Caco-2 (cell line): Measurements from ENCODE around the gene GLDC. TPM values are rescaled to one million over a fixed set of nuclear protein-coding genes. Genes with fewer than 3 reads are reported as not detected.

Experiments used
- BruUV-seq: library from RNA; stranded (reverse); fragments of 400-500 nt; replicated peaks from 2 replicates; lab custom pipeline; 2021; lab: Mats Ljungman, UMichigan
- CTCF ChIA-PET: fragments of 300-600 bp; sonication (Branson Sonifier 250); formaldehyde crosslinking; loops from one replicate; lab custom pipeline; 2022; ENCODE audit warnings: antibody characterized with exemption; lab: Charles Lee
- POLR2A ChIA-PET: fragments of 300-600 bp; sonication (Branson Sonifier 250); formaldehyde crosslinking; loops from one replicate; lab custom pipeline; 2022; ENCODE audit warnings: antibody characterized with exemption; lab: Charles Lee
- DNase-seq, 2 experiments: peaks; one replicate each; pipeline versions ENCODE4 v3.0.0 to v3.0.0-alpha.2; 2020 to 2022
- H3K27me3 ChIP-seq: replicated peaks from 2 replicates; pipeline ENCODE4 v1.6.0; 2011; ENCODE audit warnings: low read length; ENCODE audit not compliant: control insufficient read depth, insufficient read depth
- H3K36me3 ChIP-seq: 2 replicates; pipeline ENCODE4 v1.5.1; 2011; ENCODE audit warnings: low read length; ENCODE audit not compliant: control insufficient read depth, insufficient read depth
- H3K4me1 ChIP-seq: fragments of 250-450 bp; sonication (Bioruptor Pico); 2 replicates; pipeline ENCODE4 v1.5.1; 2020; ENCODE audit warnings: mild to moderate bottlenecking
- H3K4me3 ChIP-seq: 2 replicates; pipeline ENCODE4 v1.5.1; 2011; ENCODE audit warnings: low read depth, mild to moderate bottlenecking, control low read depth, low read length
- H3K9me3 ChIP-seq: fragments of 250-450 bp; sonication (Bioruptor Pico); 2 replicates; pipeline ENCODE4 v1.5.1; 2020; ENCODE audit warnings: mild to moderate bottlenecking, moderate library complexity
- H3K27ac Mint-ChIP-seq: one replicate; pipeline ENCODE4 v1.8.0; 2022; ENCODE audit warnings: mixed read lengths; ENCODE audit not compliant: unreplicated experiment
- H3K27me3 Mint-ChIP-seq: one replicate; pipeline ENCODE4 v1.8.0; 2022; ENCODE audit warnings: mixed read lengths; ENCODE audit not compliant: insufficient read depth, unreplicated experiment
- H3K36me3 Mint-ChIP-seq: one replicate; pipeline ENCODE4 v1.8.0; 2022; ENCODE audit warnings: mild to moderate bottlenecking, mixed read lengths; ENCODE audit not compliant: insufficient read depth, unreplicated experiment
- H3K4me1 Mint-ChIP-seq: one replicate; pipeline ENCODE4 v1.8.0; 2022; ENCODE audit warnings: low read depth, mixed read lengths; ENCODE audit not compliant: unreplicated experiment
- H3K4me3 Mint-ChIP-seq: one replicate; pipeline ENCODE4 v1.8.0; 2022; ENCODE audit warnings: mild to moderate bottlenecking, moderate library complexity, mixed read lengths; ENCODE audit not compliant: unreplicated experiment
- H3K9me3 Mint-ChIP-seq: one replicate; pipeline ENCODE4 v1.8.0; 2022; ENCODE audit warnings: mixed read lengths; ENCODE audit not compliant: unreplicated experiment
- intact Hi-C: fragments of 100-400 bp; cut with micrococcal nuclease; formaldehyde crosslinking; loops from one replicate; pipeline ENCODE4 v1.10.0; 2022; ENCODE audit not compliant: unreplicated experiment
- total RNA-seq: library from RNA; stranded (reverse); gene quantifications from 2 replicates; pipeline ENCODE4 v1.2.3, GENCODE V29; 2022
- TF ChIP-seq, protein P1 (sequence below), 2 experiments: fragments of 200-600 bp in 1 of 2; IDR thresholded peaks; 1 replicate in 1 of 2; 2 replicates in 1 of 2; pipeline versions ENCODE4 v1.5.1 to v1.8.0; 2011 to 2022; ENCODE audit warnings: antibody characterized with exemption in 1 of 2, control low read depth in 1 of 2, inconsistent platforms in 1 of 2, low read depth in 1 of 2, low read length in 1 of 2, mild to moderate bottlenecking in 1 of 2, moderate library complexity in 1 of 2; ENCODE audit not compliant: insufficient read depth in 1 of 2, severe bottlenecking in 1 of 2, unreplicated experiment in 1 of 2

The GLDC gene
- total RNA-seq, 1 experiment from 2014 or later: 320 TPM

DNA sequence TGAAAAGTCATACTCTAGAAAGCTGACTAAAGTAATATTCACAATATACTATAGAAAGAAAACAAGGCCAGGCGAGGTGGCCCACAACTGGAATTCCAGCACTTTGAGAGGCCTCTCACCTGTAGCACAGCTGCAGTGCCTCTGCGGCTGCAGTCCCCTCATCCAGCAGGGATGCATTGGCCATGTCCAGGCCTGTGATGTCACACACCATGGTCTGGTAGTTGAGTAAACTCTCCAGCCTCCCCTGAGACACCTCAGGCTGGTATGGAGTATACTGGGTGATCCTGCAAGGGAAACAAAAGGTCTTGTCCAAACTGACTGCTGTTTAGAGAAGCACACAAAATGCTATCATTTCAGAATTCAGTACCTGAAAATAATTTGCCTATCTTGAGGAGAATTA is 35.5 kb downstream of the GLDC start:
- CTCF ChIA-PET: no interaction called here

DNA sequence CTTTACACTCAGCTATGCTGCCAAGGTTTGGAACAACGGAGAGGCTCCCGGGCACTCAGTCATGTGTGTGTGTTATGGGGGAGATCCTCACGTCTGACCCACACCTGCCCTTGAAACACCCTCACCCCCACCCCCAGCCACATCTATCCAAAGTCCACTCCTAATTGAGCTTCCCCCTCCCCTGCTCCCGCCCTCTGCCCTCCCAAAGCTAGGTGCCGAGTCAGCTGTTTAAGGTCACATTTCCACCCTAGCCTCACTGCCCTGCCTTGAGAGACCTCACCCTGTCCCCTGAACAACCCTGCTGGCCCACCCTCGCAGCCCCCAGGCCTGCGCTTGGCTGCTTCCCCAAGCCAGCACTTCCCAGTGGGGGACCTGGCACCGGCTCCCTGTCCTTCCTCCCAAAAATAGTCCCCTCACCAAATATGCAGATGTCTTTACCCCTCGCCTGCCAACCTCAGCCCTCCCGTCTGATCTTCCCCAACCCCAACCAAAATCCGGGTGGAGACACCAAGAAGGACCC is 36.0 kb downstream of the GLDC start:
- Mint-ChIP-seq H3K4me1 (peaks cover 13% of the 10 kb centered on the region), H3K27ac (peak overlapping the region; percentile 48), H3K27me3 (no peaks in the 10 kb centered on the region), H3K4me3 (peak overlapping the region; percentile 31), H3K9me3 (no peaks in the 10 kb centered on the region), H3K36me3 (peaks cover 85% of the 10 kb centered on the region)
- ChIA-PET CTCF (interaction anchor here (0.6 kb wide), 1 partner anchor 42 kb away, joined by 3 read pairs; no protein-coding TSS in a partner anchor), POLR2A (no interaction called here)
- DNase-seq: no peak
- BruUV-seq: no TSS peak
- H3K36me3 ChIP-seq: no peaks in the 10 kb centered on the region; the same call in 1 of the 2 replicates
- H3K27me3 ChIP-seq: no peaks in the 10 kb centered on the region
- no peaks in the 10 kb centered on the region for H3K9me3 ChIP-seq
- TF ChIP-seq, protein P1, sequence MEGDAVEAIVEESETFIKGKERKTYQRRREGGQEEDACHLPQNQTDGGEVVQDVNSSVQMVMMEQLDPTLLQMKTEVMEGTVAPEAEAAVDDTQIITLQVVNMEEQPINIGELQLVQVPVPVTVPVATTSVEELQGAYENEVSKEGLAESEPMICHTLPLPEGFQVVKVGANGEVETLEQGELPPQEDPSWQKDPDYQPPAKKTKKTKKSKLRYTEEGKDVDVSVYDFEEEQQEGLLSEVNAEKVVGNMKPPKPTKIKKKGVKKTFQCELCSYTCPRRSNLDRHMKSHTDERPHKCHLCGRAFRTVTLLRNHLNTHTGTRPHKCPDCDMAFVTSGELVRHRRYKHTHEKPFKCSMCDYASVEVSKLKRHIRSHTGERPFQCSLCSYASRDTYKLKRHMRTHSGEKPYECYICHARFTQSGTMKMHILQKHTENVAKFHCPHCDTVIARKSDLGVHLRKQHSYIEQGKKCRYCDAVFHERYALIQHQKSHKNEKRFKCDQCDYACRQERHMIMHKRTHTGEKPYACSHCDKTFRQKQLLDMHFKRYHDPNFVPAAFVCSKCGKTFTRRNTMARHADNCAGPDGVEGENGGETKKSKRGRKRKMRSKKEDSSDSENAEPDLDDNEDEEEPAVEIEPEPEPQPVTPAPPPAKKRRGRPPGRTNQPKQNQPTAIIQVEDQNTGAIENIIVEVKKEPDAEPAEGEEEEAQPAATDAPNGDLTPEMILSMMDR (IDR thresholded peaks at IDR 0.05; ENCODE audit: insufficient read depth in 1 of 2, low read depth in 1 of 2, low read length in 1 of 2, severe bottlenecking in 1 of 2, unreplicated experiment in 1 of 2): no peak
- no peaks in the 10 kb centered on the region; the same call in 1 of the 2 replicates for H3K4me1 ChIP-seq
- intact Hi-C loops: no loop called here
- H3K4me3 ChIP-seq: no peak overlapping the region

More for the DNA sequence above, 35.5 kb downstream of the GLDC start:
- BruUV-seq: no TSS peak
- Mint-ChIP-seq H3K9me3 (no peaks in the 10 kb centered on the region), H3K4me3 (no peak overlapping the region), H3K4me1 (peaks cover 13% of the 10 kb centered on the region), H3K36me3 (peaks cover 85% of the 10 kb centered on the region), H3K27ac (peak overlapping the region; percentile 48), H3K27me3 (no peaks in the 10 kb centered on the region)
- TF ChIP-seq, protein P1 (IDR thresholded peaks at IDR 0.05; ENCODE audit: insufficient read depth in 1 of 2, low read depth in 1 of 2, low read length in 1 of 2, severe bottlenecking in 1 of 2, unreplicated experiment in 1 of 2): no peak
- Histone ChIP-seq H3K4me1 (no peaks in the 10 kb centered on the region; the same call in 1 of the 2 replicates), H3K9me3 (no peaks in the 10 kb centered on the region), H3K4me3 (no peak overlapping the region), H3K36me3 (no peaks in the 10 kb centered on the region; the same call in 1 of the 2 replicates), H3K27me3 (no peaks in the 10 kb centered on the region)
- intact Hi-C loops: no loop called here
- POLR2A ChIA-PET: no interaction called here
- no peak for DNase-seq

DNA sequence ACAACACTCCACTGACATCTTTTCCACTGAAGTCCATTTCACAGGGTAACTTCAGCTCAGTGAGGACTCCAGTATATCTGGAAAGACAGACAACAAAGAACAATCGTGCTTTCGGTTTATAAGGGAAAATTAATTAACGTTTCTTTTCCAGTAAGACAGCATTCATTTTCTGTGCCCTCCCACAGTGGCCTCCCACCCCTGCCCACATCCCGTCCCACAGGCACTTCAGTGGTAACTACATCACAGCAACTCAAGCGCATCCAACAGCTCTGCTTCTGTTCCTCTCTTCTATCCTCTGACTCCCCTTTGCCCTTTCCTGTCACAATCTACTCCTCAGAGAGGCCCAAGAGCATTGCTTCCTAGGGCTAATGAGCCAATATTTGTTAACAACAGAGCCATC is 40.3 kb downstream of the GLDC start:
- Mint-ChIP-seq H3K4me1 (peaks cover 6% of the 10 kb centered on the region), H3K9me3 (no peaks in the 10 kb centered on the region), H3K27ac (no peak overlapping the region), H3K36me3 (peaks cover 93% of the 10 kb centered on the region), H3K27me3 (no peaks in the 10 kb centered on the region), H3K4me3 (no peak overlapping the region)
- intact Hi-C loops: no loop called here
- TF ChIP-seq, protein P1 (IDR thresholded peaks at IDR 0.05; ENCODE audit: insufficient read depth in 1 of 2, low read depth in 1 of 2, low read length in 1 of 2, severe bottlenecking in 1 of 2, unreplicated experiment in 1 of 2): no peak
- ChIA-PET POLR2A (interaction anchor here (0.6 kb wide), 1 partner anchor 77 kb away, joined by 9 read pairs; no protein-coding TSS in a partner anchor), CTCF (no interaction called here)
- DNase-seq: no peak
- H3K4me3 ChIP-seq: no peak overlapping the region
- H3K27me3 ChIP-seq: no peaks in the 10 kb centered on the region
- BruUV-seq: no TSS peak
- H3K36me3 ChIP-seq: no peaks in the 10 kb centered on the region
- H3K4me1 ChIP-seq: no peaks in the 10 kb centered on the region
- no peaks in the 10 kb centered on the region for H3K9me3 ChIP-seq
